GM21447 (cell line): ENCODE measurements around the gene SLIT2.

ENCODE experiments used
- ATAC-seq: cut with Tn5 transposase; IDR thresholded peaks from one replicate; pipeline ENCODE4 v1.9.1; 2021; ENCODE audit not compliant: unreplicated experiment

Gene SLIT2

GRCh38 chr4:20251796-20252655, at the start of gene SLIT2:
Gene SLIT2 (plus strand): TSS chr4:20251905. CDS start chr4:20253816, 1,911 bp downstream.
- no peak for ATAC-seq

GRCh38 chr4:20203508-20203907, 48.2 kb upstream of the SLIT2 start:
- no peak for ATAC-seq

- no peak for ATAC-seq
Measured at GRCh38 chr4:20217521-20217920, 34.2 kb upstream of the SLIT2 start.

- ATAC-seq = no peak
Measured at GRCh38 chr4:20217951-20218350, 33.8 kb upstream of the SLIT2 start.

GRCh38 chr4:20219521-20219920, 32.2 kb upstream of the SLIT2 start:
- no peak for ATAC-seq

- no peak for ATAC-seq
Measured at GRCh38 chr4:20237894-20238537, 13.7 kb upstream of the SLIT2 start.

GRCh38 chr4:20248155-20248558, 3.5 kb upstream of the SLIT2 start:
- ATAC-seq = no peak

- ATAC-seq = no peak
Measured at GRCh38 chr4:20249333-20249732, 2.4 kb upstream of the SLIT2 start.

GRCh38 chr4:20251031-20251795, 492 bp upstream of the SLIT2 start:
- no peak for ATAC-seq

GRCh38 chr4:20252656-20253282, 1.1 kb downstream of the SLIT2 start:
- no peak for ATAC-seq

- ATAC-seq = no peak
Measured at GRCh38 chr4:20253283-20253734, 1.6 kb downstream of the SLIT2 start.

GRCh38 chr4:20253735-20254409, 2.2 kb downstream of the SLIT2 start:
- no peak for ATAC-seq

- no peak for ATAC-seq
Measured at GRCh38 chr4:20254511-20255250, 3.0 kb downstream of the SLIT2 start.

- no peak for ATAC-seq
Measured at GRCh38 chr4:20255251-20255586, 3.5 kb downstream of the SLIT2 start.

- ATAC-seq = no peak
Measured at GRCh38 chr4:20255823-20256222, 4.1 kb downstream of the SLIT2 start.

- ATAC-seq = no peak
Measured at GRCh38 chr4:20256381-20256881, 4.7 kb downstream of the SLIT2 start.

GRCh38 chr4:20259707-20260106, 8.0 kb downstream of the SLIT2 start:
- no peak for ATAC-seq

GRCh38 chr4:20260821-20261220, 9.1 kb downstream of the SLIT2 start:
- no peak for ATAC-seq

GRCh38 chr4:20262221-20262620, 10.5 kb downstream of the SLIT2 start:
- no peak for ATAC-seq

- no peak for ATAC-seq
Measured at GRCh38 chr4:20264688-20265087, 13.0 kb downstream of the SLIT2 start.
